GM19328 (cell line): Measurements from ENCODE around the gene CALU.

ENCODE experiments used
- ATAC-seq: cut with Tn5 transposase; IDR thresholded peaks from one replicate; pipeline ENCODE4 v1.9.1; 2021; ENCODE audit warnings: mild to moderate bottlenecking, moderate library complexity; ENCODE audit not compliant: unreplicated experiment

The CALU gene

GRCh38 chr7:128807191-128807590 lies 68.0 kb downstream of the CALU start:
- no peak for ATAC-seq

DNA sequence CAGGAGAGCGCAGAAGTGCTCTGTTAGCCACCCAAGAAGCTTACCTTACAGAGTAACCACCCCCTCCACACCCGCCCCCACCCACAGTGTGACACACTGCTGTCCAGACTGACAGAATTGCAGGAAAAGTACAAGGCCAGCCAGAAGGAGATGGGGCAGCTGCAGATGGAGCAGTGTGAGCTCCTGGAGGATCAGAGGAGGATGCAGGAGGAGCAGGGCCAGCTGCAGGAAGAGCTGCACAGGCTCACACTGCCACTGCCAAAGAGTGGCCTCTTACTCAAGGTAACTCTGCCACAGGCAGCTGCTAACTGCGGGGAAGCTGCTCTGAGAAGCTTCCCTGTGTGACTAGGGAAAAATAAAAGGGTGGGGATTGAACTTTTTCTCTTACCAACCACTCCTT lies 70.2 kb downstream of the CALU start:
- ATAC-seq = no peak

- ATAC-seq = no peak
Measured at GRCh38 chr7:128810473-128810872, 71.3 kb downstream of the CALU start.

DNA sequence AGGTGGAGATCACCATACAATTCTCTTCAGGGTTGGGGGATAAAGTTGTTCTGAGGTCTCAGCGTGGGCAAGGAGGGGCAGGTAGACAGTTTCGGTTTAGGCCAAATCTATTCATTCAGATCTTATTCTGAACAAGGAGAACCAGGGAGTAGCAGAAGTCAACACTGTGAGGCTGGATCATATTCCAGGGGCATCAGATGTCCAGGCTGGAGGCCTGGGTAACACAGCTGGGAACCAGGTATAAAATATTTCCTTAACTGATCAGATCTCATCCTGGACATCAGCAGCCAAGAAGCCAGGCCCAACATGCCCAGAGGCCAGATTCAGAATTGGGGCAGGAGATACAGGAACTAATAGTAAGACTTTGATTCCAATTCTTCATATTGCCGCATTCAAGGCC lies 71.8 kb downstream of the CALU start:
- no peak for ATAC-seq

DNA sequence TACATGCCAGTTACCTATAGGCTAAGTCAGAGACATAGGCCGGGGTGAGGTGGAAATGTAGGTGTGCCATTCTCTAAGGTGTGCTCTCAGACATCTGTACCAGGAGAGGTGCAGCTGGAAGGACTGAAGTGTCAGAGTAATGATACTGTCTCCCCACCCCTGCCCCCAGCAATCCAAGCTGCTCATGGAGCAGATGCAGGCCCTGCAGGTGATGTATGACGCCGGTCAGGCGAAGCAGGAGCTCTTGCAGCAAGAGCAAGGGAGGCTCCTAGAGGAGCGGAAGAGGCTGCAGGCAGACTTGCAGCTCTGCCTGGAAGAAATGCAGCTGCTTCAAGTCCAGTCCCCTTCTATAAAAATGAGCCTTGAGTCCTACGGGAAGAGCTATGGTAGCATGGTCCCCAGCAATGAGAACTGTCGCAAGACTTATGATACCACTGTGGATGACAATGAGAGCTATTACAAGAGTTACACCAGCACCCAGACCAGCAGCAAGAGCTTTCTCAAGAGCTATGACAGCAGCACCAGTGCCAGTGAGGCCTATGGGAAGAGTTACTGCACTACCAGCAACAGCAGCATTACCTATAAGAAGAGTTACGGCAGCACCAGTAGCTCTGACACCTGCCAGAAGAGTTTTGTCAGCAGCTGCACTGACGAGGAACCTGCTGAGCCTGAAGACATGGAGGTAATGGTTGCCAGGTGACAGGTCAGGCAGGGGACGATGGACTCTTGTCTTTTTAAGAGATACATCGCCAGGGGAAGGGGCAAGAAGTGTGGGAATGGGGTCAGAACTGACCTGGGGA lies 72.7 kb downstream of the CALU start:
- ATAC-seq = no peak

GRCh38 chr7:128812514-128813168 lies 73.5 kb downstream of the CALU start:
- ATAC-seq = no peak

DNA sequence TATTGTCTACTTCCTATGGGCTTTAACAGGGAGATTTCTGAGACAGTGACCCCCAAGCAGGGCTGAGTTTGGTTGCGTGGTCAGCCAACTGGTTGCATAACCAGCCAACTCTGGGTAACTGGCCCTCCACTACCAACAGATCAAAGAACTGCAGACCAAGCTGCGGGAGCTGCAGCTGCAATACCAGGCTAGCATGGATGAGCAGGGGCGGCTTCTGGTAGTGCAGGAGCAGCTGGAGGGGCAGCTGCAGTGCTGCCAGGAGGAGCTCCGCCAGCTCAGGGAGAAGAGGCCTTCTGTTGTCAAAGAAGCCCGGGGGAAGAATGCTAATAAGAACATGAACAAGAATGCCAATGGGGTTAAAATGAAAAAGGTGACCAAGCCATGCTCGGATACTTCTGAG lies 75.3 kb downstream of the CALU start:
- ATAC-seq = no peak

DNA sequence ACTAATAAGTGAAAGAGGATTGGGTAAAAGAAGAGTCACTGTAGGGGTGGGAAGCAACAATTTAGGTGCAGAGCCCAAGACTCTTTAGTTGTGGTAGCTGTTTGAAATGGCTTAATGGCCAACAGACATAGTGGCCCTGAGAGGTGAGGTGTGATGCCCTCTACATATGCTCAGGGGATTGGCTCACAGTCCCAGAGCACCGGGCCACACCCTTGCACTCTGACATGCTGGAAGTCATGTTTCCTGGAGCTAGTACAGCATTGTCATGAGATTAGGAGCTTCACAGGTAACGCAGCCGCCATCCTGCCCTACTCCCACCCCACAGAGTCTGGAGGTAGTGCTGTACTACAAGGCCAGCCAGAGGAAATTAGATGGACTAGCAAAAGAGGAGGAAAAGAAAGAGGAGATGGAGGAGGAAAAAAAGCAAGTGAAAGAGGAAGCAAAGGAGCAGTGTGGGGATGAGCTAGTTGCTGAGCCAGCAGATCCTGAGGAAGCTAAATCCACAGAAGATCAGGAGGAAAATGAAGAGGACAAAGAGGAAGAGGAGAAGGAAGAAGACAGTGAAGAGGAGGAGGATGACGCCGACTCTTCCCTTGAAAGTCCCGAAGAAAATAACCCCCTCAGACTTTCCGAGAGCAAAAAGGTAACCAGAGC lies 76.3 kb downstream of the CALU start:
- no peak for ATAC-seq

DNA sequence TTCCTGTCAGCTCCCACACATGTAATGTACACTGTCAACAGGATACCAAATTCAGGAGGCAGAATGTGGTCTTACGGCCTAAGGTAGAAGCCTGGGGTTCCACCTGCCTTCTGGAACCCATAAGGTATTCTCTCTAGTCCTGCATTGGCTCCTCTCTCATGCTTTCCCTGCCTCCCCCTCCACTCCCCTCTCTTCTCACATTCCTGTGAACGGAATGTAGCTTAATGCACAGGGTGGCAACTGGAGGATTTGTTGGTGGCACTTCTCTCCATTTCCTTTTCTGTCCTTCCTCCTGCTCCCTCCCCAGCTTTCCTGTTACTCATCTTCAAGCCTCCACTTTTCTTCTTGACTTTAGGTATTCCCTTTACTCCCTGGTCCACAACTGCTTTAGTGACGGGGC lies 79.5 kb downstream of the CALU start:
- ATAC-seq = no peak
